ENCODE results near the gene RMI2. TPM values are rescaled to one million over a fixed set of nuclear protein-coding genes. Genes with fewer than 3 reads are reported as not detected.

Gene RMI2
- total RNA-seq, 1 experiment from 2014 or later: 9.6 TPM

- no peak for DNase-seq (ENCODE audit: extremely low read depth, low read depth)
Observed at GRCh38 chr16:11327277-11328171, 17.7 kb upstream of the RMI2 start.

GRCh38 chr16:11328172-11329070 lies 16.8 kb upstream of the RMI2 start:
- peak; percentile 64 for DNase-seq (ENCODE audit: extremely low read depth, low read depth)

DNA sequence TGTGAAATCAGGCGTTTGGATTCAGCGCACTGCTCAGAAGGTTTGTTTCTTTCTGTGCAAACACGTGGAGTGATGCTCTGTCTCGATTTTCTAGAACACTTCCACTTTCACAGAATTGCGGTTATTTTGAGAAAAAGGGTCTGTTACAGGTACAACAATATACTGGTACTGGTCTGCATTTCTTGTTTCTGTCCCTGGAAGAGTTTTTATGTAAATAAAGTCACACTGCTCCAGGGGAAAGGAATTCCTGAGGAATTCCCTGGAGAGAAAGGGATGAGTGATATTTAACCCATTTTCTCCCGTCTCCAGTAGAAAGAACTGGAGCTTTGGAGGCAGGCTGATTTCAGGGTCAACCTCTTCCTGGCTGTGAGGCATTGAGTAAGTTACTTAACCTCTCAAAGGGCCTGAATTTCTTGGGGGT lies 16.2 kb upstream of the RMI2 start:
- no peak for DNase-seq (ENCODE audit: extremely low read depth, low read depth)

DNA sequence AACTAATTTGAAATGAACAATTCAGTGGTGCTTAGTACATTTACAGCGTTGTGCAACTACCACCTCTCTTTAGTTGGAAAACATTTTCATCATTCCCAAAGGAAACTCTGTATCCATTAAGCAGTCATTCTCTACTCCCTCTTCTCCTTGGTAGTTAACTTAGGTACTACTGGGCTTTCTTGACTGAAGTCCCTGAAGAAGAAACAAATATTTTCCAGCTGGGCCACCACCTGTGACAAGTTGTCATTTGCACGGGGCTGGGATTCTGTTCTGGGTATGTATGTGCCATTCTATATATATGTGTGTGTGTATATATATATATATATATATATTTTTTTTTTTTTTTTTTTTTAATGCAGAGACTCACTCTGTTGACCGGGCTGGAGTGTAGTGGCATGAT lies 15.4 kb upstream of the RMI2 start:
- DNase-seq (ENCODE audit: extremely low read depth, low read depth): no peak

DNA sequence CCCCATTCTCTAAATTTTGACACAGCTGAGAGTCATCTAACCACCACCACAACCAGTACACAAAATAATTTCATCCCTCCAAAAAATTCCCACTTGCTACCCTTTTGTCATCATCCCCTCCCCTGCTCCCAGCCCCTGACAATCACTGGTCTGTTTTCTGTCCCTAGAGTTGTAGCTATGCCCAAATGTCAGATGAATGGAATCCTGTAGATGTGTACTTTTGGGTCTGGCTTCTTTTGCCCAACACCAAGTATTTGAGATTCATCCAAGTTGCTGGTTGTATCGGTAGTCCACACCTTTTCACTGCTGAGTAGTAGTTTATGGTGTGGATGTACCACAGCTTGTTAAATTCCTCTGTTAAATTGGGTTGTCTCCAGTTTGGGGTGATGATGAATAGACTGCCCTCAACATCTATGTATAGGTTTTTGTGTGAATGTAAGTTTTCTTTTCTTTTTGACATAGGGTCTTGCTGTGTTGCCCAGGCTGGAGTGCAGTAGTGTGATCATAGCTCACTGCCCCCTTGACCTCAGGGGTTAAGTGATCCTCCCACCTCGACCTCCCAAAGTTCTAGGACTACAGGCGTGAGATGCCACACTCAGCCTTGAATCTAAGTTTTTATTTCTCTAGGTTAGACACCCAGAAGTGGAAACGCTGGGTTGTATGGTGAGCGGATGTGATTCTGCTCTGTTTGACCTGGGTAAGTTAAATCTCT lies 14.6 kb upstream of the RMI2 start:
- no peak for DNase-seq (ENCODE audit: extremely low read depth, low read depth)

DNA sequence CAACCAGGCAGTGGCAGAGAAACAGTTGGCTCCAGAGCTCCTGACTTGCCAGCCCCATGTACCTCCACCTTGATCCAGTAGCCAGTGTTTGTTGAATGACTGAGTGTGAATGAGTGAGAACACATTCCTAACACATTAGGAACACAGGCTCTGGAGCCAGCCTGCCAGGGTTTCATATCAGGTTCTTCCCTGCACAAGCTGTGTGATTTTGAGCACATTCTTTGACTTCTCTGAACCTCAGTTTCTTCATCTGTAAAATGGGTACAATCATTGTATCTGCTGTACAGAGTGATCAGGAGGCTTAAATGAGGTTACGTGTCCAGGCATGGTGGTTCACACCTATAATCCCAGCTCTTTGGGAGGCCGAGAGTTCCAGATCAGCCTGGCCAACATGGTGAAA lies 13.3 kb upstream of the RMI2 start:
- DNase-seq (ENCODE audit: extremely low read depth, low read depth): no peak

- DNase-seq (ENCODE audit: extremely low read depth, low read depth): no peak
Observed at GRCh38 chr16:11333010-11333409, 12.2 kb upstream of the RMI2 start.

GRCh38 chr16:11333702-11334101 lies 11.6 kb upstream of the RMI2 start:
- DNase-seq (ENCODE audit: extremely low read depth, low read depth): no peak

GRCh38 chr16:11334831-11335404 lies 10.3 kb upstream of the RMI2 start:
- no peak for DNase-seq (ENCODE audit: extremely low read depth, low read depth)

DNA sequence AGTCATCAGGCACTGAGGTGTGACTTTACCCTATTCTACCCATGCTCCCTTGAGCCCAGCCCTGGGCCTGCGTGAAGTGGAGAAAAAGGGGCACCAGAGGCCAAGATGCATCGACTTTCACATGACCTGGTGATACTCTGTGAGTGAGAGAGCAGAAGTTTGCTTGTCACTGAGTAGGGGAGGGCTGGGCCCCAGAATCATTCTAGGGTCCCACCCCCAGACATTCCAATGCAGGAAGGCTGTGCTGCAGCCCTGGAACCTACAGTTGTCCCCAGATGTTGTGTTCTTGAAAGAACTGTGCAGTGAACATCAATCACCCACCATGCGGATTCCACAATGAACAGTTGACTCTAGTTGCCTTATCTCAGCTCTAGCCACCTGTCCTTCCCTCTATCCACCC lies 6.2 kb upstream of the RMI2 start:
- no peak for DNase-seq (ENCODE audit: extremely low read depth, low read depth)

DNA sequence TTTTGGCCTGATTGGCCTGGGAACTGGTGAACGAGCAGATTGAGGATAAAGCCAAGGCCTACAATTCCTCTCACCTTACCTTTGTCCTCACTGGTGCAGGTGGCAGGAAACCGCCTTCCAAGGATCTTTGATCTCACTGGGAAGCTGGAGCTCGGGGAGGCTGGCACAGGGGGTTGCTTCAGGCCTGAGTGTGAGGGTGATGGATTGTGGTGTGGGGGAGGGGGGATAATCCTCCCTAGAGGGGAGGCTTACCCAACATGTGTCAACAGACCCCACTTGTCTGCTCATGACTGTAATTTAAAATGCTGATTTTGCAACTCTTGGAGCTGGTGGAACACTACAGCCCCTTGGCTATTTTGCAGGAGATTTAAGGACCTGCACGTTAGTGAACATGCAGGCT lies 4.5 kb upstream of the RMI2 start:
- no peak for DNase-seq (ENCODE audit: extremely low read depth, low read depth)

- no peak for DNase-seq (ENCODE audit: extremely low read depth, low read depth)
Observed at GRCh38 chr16:11341371-11341770, 3.9 kb upstream of the RMI2 start.

DNA sequence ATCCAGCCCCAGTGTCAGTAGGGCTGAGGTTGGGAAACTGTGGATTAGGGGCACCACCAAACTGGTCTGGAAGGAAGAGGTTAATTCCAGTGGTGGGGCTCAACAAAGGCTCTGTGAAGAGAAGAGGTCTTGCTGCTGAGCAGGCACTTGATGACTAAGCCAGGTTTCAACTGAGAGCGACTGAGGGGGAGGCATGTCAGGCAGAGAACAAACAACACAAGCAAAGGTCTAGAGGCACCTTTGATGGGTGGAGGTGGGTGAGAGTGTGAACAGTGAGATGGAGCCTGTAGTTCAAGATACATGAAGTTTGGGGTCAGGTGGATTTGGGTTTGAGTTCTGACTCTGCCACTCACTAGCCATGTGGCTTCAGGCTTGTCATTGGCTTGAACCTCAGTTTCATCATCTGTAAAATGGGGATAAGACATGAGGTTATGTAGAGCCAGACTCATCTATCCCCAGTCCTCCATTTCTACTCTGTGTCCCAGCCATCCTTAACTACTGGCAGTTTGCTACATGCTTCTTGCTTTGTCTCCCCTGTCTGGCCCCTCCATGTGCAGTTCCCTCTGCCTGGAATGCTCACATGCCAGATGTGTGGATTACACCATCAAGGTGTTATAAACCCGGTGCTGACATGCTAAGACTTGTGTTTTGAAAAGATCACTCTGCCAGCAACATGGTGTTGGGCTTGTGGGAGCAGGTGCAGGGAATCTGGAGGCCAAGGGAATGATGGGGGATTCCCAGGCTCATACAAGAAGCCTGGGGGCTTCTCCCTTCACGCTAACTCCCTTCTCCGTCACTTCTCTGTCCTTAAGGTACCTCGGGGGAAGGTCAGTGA lies 3.0 kb upstream of the RMI2 start:
- no peak for DNase-seq (ENCODE audit: extremely low read depth, low read depth)

- DNase-seq (ENCODE audit: extremely low read depth, low read depth): no peak
Observed at GRCh38 chr16:11346700-11347319, 1.6 kb downstream of the RMI2 start.

GRCh38 chr16:11347831-11348230 lies 2.6 kb downstream of the RMI2 start:
- no peak for DNase-seq (ENCODE audit: extremely low read depth, low read depth)

DNA sequence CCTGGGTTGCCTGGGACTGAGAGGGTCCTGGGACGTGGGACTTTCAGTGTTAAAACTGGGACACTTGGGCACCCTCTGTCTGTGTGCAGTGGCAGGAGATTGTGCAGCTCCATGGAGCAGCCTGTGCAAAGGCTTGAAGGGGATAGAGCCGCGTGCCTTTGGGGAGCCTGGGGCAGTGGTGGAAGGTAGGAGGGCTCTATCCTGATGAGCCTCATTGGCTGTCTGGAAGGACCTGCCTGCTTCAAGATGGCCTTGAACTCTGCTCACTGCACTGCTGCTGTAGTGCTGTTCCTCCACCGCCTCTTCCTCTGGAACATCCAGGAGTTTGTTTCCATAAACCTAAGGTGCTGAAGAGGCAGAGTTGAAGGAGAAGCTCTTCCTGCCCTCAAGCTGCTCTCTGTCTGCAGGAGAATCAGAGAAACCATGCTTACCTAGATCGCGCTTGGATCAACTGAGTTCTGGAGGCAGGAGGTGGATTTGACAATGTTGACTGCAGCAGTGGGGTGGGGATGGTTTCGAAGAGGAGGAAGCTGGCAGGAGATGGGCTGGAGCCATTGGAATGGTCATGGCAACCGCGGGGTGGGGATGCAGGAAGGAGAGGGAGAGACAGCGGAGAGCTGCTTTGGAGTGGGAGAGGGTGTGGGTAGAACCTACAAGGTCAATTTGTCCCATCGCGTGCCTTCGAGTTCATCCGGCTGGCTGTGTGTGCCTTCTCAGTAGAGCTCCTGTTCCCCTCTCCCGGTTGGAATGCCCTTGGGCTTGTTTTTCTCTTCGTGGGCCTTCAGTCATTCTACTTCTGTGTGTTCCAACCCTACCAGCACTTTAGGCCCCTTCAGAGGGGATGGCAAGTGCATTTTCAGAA lies 3.7 kb downstream of the RMI2 start:
- DNase-seq (ENCODE audit: extremely low read depth, low read depth): no peak

- DNase-seq (ENCODE audit: extremely low read depth, low read depth): peak; percentile 11
Observed at GRCh38 chr16:11349599-11350276, 4.5 kb downstream of the RMI2 start.

DNA sequence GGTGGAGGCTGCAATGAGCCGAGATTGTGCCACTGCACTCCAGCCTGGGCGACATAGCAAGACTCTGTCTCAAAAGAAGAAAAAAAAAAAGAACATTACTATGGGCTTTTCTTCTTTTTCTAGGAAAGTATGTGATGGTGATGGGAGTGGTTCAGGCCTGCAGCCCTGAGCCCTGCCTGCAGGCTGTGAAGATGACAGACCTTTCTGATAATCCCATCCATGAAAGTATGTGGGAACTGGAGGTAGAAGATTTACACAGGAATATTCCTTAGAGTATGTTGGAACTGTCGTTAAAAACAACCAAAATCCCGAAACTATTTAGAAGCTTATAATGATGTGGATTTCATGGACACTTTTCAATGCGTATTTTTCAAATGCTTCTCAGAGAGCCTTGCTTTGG lies 5.3 kb downstream of the RMI2 start:
- DNase-seq (ENCODE audit: extremely low read depth, low read depth): no peak

Measured in NCI-H460 (cell line).